A549 (cell line): ENCODE data around the gene PCDHA1. TPM values are rescaled to one million over a fixed set of nuclear protein-coding genes. Genes with fewer than 3 reads are reported as not detected.
"Not testable (repeated sequence)": the region's sequence is repeated elsewhere in the genome, so short reads cannot be mapped to it uniquely, and the experiment has no call there.

Experiments used
- ATAC-seq, 2 experiments: fragments of 200-7000 bp in 1 of 2; fragments of >200 bp in 1 of 2; cut with Nextera tagmentation in 1 of 2; cut with Tn5 transposase in 1 of 2; 3 replicates each; pipeline versions ENCODE4 v1.8.0 to v1.9.1; 2018 to 2020; ENCODE audit warnings: mild to moderate bottlenecking in 1 of 2, moderate library complexity in 1 of 2
- CTCF ChIA-PET: fragments of 300-600 bp; sonication (Branson Sonifier 250); formaldehyde crosslinking; extraction: SDS; loops from one replicate; lab custom pipeline; 2021; ENCODE audit warnings: antibody characterized with exemption, inconsistent platforms; lab: Yijun Ruan, JAX
- POLR2A ChIA-PET: fragments of 350-600 bp; formaldehyde crosslinking; extraction: SDS; loops from one replicate; lab custom pipeline; 2021; ENCODE audit warnings: antibody characterized with exemption, inconsistent platforms; lab: Yijun Ruan, JAX
- DNase-seq, 2 experiments: peaks; one replicate each; pipeline versions ENCODE4 v3.0.0 to v3.0.0-alpha.2; 2011 to 2016; ENCODE audit warnings: low read depth in 1 of 2, low spot score in 1 of 2
- FAIRE-seq: peaks from 2 replicates; lab custom pipeline; 2011; peaks lifted over from hg19 to GRCh38; lab: Jason Lieb, UNC
- H3K27ac ChIP-seq, 2 experiments: fragments of >200 bp; sonication (Bioruptor Twin); formaldehyde crosslinking; 3 replicates each; pipeline ENCODE4 v1.5.1; 2016 to 2017
- H3K4me1 ChIP-seq: fragments of >200 bp; sonication (Bioruptor Twin); formaldehyde crosslinking; 3 replicates; pipeline ENCODE4 v1.6.1; 2016
- H3K4me2 ChIP-seq: fragments of >200 bp; sonication (Bioruptor Twin); formaldehyde crosslinking; 3 replicates; pipeline ENCODE4 v1.6.1; 2016
- H3K4me3 ChIP-seq: fragments of >200 bp; sonication (Bioruptor Twin); formaldehyde crosslinking; 3 replicates; pipeline ENCODE4 v1.5.1; 2016
- H3K9me3 ChIP-seq: fragments of >200 bp; sonication (Bioruptor Twin); formaldehyde crosslinking; 3 replicates; pipeline ENCODE4 v1.6.1; 2016
- CEBPB ChIP-seq, 2 experiments: fragments of >200 bp in 1 of 2; sonication (Bioruptor Twin) in 1 of 2; formaldehyde crosslinking in 1 of 2; IDR thresholded peaks; 2 replicates each; pipeline ENCODE4 v1.6.1; 2012 to 2016
- CHD4 ChIP-seq: fragments of 200-600 bp; sonication (generic); IDR thresholded peaks from 2 replicates; pipeline ENCODE4 v1.6.1; 2016; ENCODE audit warnings: antibody characterized with exemption, mild to moderate bottlenecking, borderline replicate concordance
- CTCF ChIP-seq: fragments of >200 bp; sonication (Bioruptor Twin); formaldehyde crosslinking; IDR thresholded peaks from 3 replicates; pipeline ENCODE4 v1.5.1; 2016
- E2F6 ChIP-seq: IDR thresholded peaks from 2 replicates; pipeline ENCODE4 v1.6.1; 2012; ENCODE audit warnings: low read depth, borderline replicate concordance
- FOSB ChIP-seq: fragments of 250-450 bp; sonication (Bioruptor Pico); IDR thresholded peaks from 2 replicates; pipeline ENCODE4 v1.5.0; 2020; ENCODE audit warnings: mild to moderate bottlenecking, moderate library complexity
- FOXS1 ChIP-seq: fragments of 250-450 bp; sonication (Bioruptor Pico); IDR thresholded peaks from 2 replicates; pipeline ENCODE4 v1.5.0; 2020; ENCODE audit warnings: mild to moderate bottlenecking, moderate library complexity
- GATA3 ChIP-seq: IDR thresholded peaks from 2 replicates; pipeline ENCODE4 v1.6.1; 2012; ENCODE audit warnings: borderline replicate concordance
- HES2 ChIP-seq: fragments of >200 bp; sonication (Bioruptor Twin); formaldehyde crosslinking; IDR thresholded peaks from 2 replicates; pipeline ENCODE4 v1.6.1; 2016
- JUNB ChIP-seq: fragments of >200 bp; sonication (Bioruptor Twin); formaldehyde crosslinking; IDR thresholded peaks from 2 replicates; pipeline ENCODE4 v1.6.1; 2016
- POLR2AphosphoS2 ChIP-seq: conservative IDR thresholded peaks from 2 replicates; pipeline ENCODE4 v1.6.1; 2012; ENCODE audit warnings: low read length, improper control_type of control experiment, inconsistent platforms
- RAD21 ChIP-seq, 2 experiments: fragments of >200 bp in 1 of 2; sonication (Bioruptor Twin) in 1 of 2; formaldehyde crosslinking in 1 of 2; IDR thresholded peaks in 1 of 2; conservative IDR thresholded peaks in 1 of 2; 2 replicates in 1 of 2; 3 replicates in 1 of 2; pipeline ENCODE4 v1.6.1; 2012 to 2018; ENCODE audit warnings: inconsistent platforms in 1 of 2
- RNF2 ChIP-seq: fragments of 200-600 bp; sonication (generic); IDR thresholded peaks from 2 replicates; pipeline ENCODE4 v1.6.1; 2016; ENCODE audit warnings: low read depth, mild to moderate bottlenecking, antibody characterized with exemption, moderate library complexity, borderline replicate concordance
- SREBF2 ChIP-seq: fragments of 450-650 bp; IDR thresholded peaks from 2 replicates; pipeline ENCODE4 v1.6.1; 2014; ENCODE audit warnings: mild to moderate bottlenecking, moderate library complexity
- USF2 ChIP-seq: fragments of 450-650 bp; IDR thresholded peaks from 2 replicates; pipeline ENCODE4 v1.6.1; 2014; ENCODE audit warnings: antibody characterized with exemption
- ZSCAN20 ChIP-seq: fragments of 250-450 bp; sonication (Bioruptor Pico); IDR thresholded peaks from 2 replicates; pipeline ENCODE4 v1.8.0; 2022; ENCODE audit warnings: mild to moderate bottlenecking, moderate library complexity
- WGBS: methylation state at CpG from one replicate; pipeline ENCODE4 v1.1.6; 2017; ENCODE audit errors: missing lambda C conversion rate; 5-methylcytosine and 5-hydroxymethylcytosine counted together
- polyA plus RNA-seq, 4 experiments: library from polyadenylated mRNA; depleted of rRNA in 3 of 4; stranded (reverse); fragments of >200 nt; fragmentation: RNase III in 1 of 4; extraction: RNeasy Plus Mini Kit Qiagen cat#74134 plus additional on column Dnase treatment in 1 of 4; gene quantifications; 2 replicates in 3 of 4; 3 replicates in 1 of 4; pipeline ENCODE4 v1.2.3, GENCODE V29; 2011 to 2017

PCDHA1 gene
- polyA plus RNA-seq, 2 of the 4 experiments (the other 2 are of a cell fraction): 0.13 to 0.52 TPM

GRCh38 chr5:140828362-140828737, 42.4 kb downstream of the PCDHA1 start:
- no peak overlapping the region for H3K27ac ChIP-seq
- H3K9me3 ChIP-seq: no peaks in the 10 kb centered on the region
- no peak overlapping the region for H3K4me3 ChIP-seq
- DNase-seq (no peak), ATAC-seq (no peak), FAIRE-seq (no peak)
- TF ChIP-seq SREBF2: no peak
- no peak for TF ChIP-seq RAD21 (conservative IDR thresholded peaks at IDR 0.05 in 1 of 2, IDR thresholded peaks at IDR 0.05 in 1 of 2)
- TF ChIP-seq E2F6: no peak
- TF ChIP-seq RNF2: no peak
- no peak for TF ChIP-seq CHD4
- no peak for TF ChIP-seq FOSB (CRISPR knock-in tag)
- no peak for TF ChIP-seq USF2
- no peak for TF ChIP-seq HES2
- POLR2A ChIA-PET: no interaction called here
- WGBS: 74% methylated on average over 18 of the region's 18 CpGs
- H3K4me2 ChIP-seq: no peak overlapping the region
- CTCF ChIA-PET: interaction anchor here (0.6 to 0.9 kb wide), 2 partner anchors 385 to 395 kb away, joined by 3 read pairs; partner anchors contain the start of genes PCDHB13 and PCDHB14
- no peaks in the 10 kb centered on the region for H3K4me1 ChIP-seq

GRCh38 chr5:140829511-140830501, 43.9 kb downstream of the PCDHA1 start:
- WGBS: 88% methylated on average over 91 of the region's 106 CpGs
- H3K27ac ChIP-seq, FAIRE-seq, ATAC-seq, H3K4me3 ChIP-seq, CTCF ChIA-PET, H3K4me1 ChIP-seq, DNase-seq, H3K9me3 ChIP-seq, H3K4me2 ChIP-seq, POLR2A ChIA-PET: not testable (repeated sequence)

- WGBS: 12% methylated on average over 8 of the region's 8 CpGs
- FAIRE-seq: no peak
These were observed 48.1 kb downstream of the PCDHA1 start, which contains the start of gene PCDHA7 for GRCh38 chr5:140833993-140834392. TSS of gene PCDHA7 (plus strand) at chr5:140834269. CDS start at chr5:140834384, 115 bp downstream.

GRCh38 chr5:140834439-140835008, 48.6 kb downstream of the PCDHA1 start:
- H3K27ac ChIP-seq, POLR2A ChIA-PET, H3K4me1 ChIP-seq, H3K4me2 ChIP-seq, DNase-seq, H3K4me3 ChIP-seq, H3K9me3 ChIP-seq: not testable (repeated sequence)
- peak in 1 of 2 experiments; percentile 47; a peak in 2 of 6 replicates for ATAC-seq
- 76% methylated on average over 27 of the region's 38 CpGs for WGBS
- CTCF ChIA-PET: interaction anchor here (1.7 to 2.2 kb wide), 2 partner anchors 13 to 206 kb away, joined by 5 to 7 read pairs; partner anchors contain the start of gene PCDHA5
- FAIRE-seq: peak; percentile 51

More at GRCh38 chr5:140833993-140834392, 48.1 kb downstream of the PCDHA1 start, which contains the start of gene PCDHA7:
- H3K9me3 ChIP-seq: peaks cover 5% of the 10 kb centered on the region; the same call in 1 of the 3 replicates
- no peak for ATAC-seq
- ChIA-PET POLR2A (no interaction called here), CTCF (interaction anchor here (1.7 to 2.2 kb wide), 2 partner anchors 13 to 207 kb away, joined by 5 to 7 read pairs; partner anchors contain the start of gene PCDHA5)
- H3K4me3 ChIP-seq: no peak within 1 kb of the TSS
- no peak within 1 kb of the TSS for H3K27ac ChIP-seq
- H3K4me2 ChIP-seq: no peak within 1 kb of the TSS
- H3K4me1 ChIP-seq: no peaks in the 10 kb centered on the region
- peak in 1 of 2 experiments; percentile 33 for DNase-seq
- TF ChIP-seq ZSCAN20 (CRISPR knock-in tag) (no peak), JUNB (no peak), FOXS1 (CRISPR knock-in tag) (no peak), CEBPB (IDR thresholded peaks at IDR 0.05) (no peak), RAD21 (conservative IDR thresholded peaks at IDR 0.05 in 1 of 2, IDR thresholded peaks at IDR 0.05 in 1 of 2) (peak; percentile 23 to 43; a peak in 3 of 5 replicates), POLR2AphosphoS2 (no peak), CTCF (peak; percentile 23; the same call in 2 of the 3 replicates), GATA3 (no peak)
